ENCODE data around the gene PLEKHA5.

DNA sequence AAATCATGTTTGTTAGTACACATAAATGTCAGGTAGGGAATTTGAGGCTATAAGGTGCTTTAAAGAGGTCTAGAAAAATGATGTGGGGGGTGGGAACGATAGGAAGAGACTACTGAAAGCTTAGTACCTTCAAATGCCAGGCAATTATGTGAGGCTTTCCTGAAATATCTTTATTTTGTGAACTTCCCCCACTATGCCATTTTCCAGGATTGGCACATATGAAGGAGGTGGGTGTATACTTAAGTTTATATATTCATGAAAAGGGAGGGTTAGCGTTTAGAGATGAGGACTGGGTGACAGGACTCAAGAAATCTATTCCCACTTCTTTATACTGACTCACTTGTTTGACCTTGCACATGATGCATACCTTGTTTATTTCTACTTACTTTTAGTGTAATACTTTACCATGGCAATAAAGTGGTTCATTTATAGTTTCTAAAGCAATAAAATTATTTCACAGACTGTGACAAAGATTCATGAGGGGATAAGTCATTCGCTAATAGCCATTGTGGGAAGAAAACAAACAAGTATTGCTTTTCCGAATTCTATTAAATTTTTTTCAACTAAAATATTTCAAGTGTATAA, 77.1 kb downstream of the PLEKHA5 start:
- TF ChIP-seq, protein P1, sequence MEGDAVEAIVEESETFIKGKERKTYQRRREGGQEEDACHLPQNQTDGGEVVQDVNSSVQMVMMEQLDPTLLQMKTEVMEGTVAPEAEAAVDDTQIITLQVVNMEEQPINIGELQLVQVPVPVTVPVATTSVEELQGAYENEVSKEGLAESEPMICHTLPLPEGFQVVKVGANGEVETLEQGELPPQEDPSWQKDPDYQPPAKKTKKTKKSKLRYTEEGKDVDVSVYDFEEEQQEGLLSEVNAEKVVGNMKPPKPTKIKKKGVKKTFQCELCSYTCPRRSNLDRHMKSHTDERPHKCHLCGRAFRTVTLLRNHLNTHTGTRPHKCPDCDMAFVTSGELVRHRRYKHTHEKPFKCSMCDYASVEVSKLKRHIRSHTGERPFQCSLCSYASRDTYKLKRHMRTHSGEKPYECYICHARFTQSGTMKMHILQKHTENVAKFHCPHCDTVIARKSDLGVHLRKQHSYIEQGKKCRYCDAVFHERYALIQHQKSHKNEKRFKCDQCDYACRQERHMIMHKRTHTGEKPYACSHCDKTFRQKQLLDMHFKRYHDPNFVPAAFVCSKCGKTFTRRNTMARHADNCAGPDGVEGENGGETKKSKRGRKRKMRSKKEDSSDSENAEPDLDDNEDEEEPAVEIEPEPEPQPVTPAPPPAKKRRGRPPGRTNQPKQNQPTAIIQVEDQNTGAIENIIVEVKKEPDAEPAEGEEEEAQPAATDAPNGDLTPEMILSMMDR (IDR thresholded peaks at IDR 0.05), result no peak
- TF ChIP-seq POLR2A (IDR thresholded peaks at IDR 0.05), result no peak
